PFSK-1 (cell line): ENCODE data around the gene KCNIP4.

Experiments
- REST ChIP-seq, 2 experiments: IDR thresholded peaks; 2 replicates each; pipeline versions ENCODE4 v1.6.1 to v1.8.0; 2011 to 2012; ENCODE audit warnings: low read depth in 2 of 2, low read length in 2 of 2, control low read depth in 1 of 2, inconsistent platforms in 1 of 2, mild to moderate bottlenecking in 1 of 2, moderate library complexity in 1 of 2; ENCODE audit not compliant: insufficient read depth in 1 of 2
- SIN3A ChIP-seq: IDR thresholded peaks from 2 replicates; pipeline ENCODE4 v1.6.1; 2012; ENCODE audit warnings: mild to moderate bottlenecking, low read length, moderate library complexity, borderline replicate concordance; ENCODE audit not compliant: insufficient read depth

DNA sequence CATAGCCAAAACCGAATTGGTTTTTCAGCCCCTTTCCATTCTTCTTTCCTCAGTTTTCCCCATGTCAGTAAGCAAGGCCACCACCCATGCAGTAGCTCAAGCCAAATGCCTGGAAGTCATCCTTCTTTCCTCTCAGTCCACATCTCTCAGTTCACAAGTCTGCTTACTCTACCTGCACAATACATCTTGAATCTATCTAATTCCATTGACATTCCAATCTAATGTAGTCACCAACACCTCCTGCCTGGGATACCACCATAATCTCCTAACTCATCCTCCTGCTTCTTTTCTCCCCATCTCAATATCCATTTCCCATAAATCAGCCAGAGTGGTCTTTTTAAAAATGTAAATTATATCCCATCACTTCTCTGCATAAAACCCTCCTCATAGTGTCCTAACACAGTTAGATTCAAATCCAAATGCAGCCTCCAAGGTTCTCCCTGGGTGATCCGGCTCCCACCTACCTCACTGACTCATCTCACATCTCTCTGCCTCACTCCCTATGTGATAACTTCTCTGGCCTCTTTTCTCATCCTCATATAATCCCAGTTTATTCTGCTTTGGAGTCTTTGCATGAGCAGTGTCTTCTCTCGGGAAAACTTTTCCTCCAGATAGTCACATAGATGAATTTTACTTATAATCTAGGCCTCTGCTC lies 26.9 kb downstream of the KCNIP4 start:
- TF ChIP-seq SIN3A (no peak), REST (IDR thresholded peaks at IDR 0.05; ENCODE audit: insufficient read depth in 1 of 2, low read depth in 2 of 2, low read length in 2 of 2) (no peak)
